H1 (cell line): ENCODE data around the gene EXT2. TPM values are rescaled to one million over a fixed set of nuclear protein-coding genes. Genes with fewer than 3 reads are reported as not detected.

ENCODE experiments used
- CTCF ChIA-PET: fragments of 300-600 bp; sonication (Branson Sonifier 250); formaldehyde crosslinking; loops from one replicate; lab custom pipeline; 2021; ENCODE audit not compliant: partially characterized antibody; lab: Charles Lee
- POLR2A ChIA-PET: fragments of 300-600 bp; sonication (Branson Sonifier 250); formaldehyde crosslinking; loops from one replicate; lab custom pipeline; 2021; ENCODE audit warnings: inconsistent platforms; ENCODE audit not compliant: partially characterized antibody; lab: Charles Lee
- DNase-seq, 2 experiments: peaks; one replicate each; pipeline versions ENCODE4 v3.0.0 to v3.0.0-alpha.2; 2010 to 2022; ENCODE audit warnings: low spot score in 2 of 2, low read depth in 1 of 2, mixed read lengths in 1 of 2
- FAIRE-seq: peaks from 2 replicates; lab custom pipeline; 2011; peaks lifted over from hg19 to GRCh38; lab: Jason Lieb, UNC
- H2AFZ ChIP-seq: 2 replicates; pipeline ENCODE4 v1.8.1; 2012; ENCODE audit warnings: low read length, inconsistent platforms
- H2AK5ac ChIP-seq: 2 replicates; pipeline ENCODE4 v1.6.1; 2013; ENCODE audit warnings: low read depth, low read length
- H2BK120ac ChIP-seq: replicated peaks from 2 replicates; pipeline ENCODE3; 2013; ENCODE audit warnings: low read depth, low read length, inconsistent platforms
- H2BK12ac ChIP-seq: 2 replicates; pipeline ENCODE4 v1.6.1; 2013; ENCODE audit warnings: low read depth, low read length
- H2BK15ac ChIP-seq: 2 replicates; pipeline ENCODE4 v1.6.1; 2013; ENCODE audit warnings: low read length
- H2BK20ac ChIP-seq: 2 replicates; pipeline ENCODE4 v1.6.1; 2013; ENCODE audit warnings: low read length
- H2BK5ac ChIP-seq: 2 replicates; pipeline ENCODE4 v1.6.1; 2013; ENCODE audit warnings: low read depth, low read length
- H3K14ac ChIP-seq: 2 replicates; pipeline ENCODE4 v1.6.1; 2013; ENCODE audit warnings: inconsistent platforms; ENCODE audit not compliant: insufficient read length
- H3K18ac ChIP-seq: 2 replicates; pipeline ENCODE4 v1.6.1; 2013; ENCODE audit warnings: low read length; ENCODE audit errors: extremely low read depth
- H3K23ac ChIP-seq: 2 replicates; pipeline ENCODE4 v1.6.1; 2013; ENCODE audit warnings: inconsistent platforms; ENCODE audit not compliant: insufficient read length
- H3K23me2 ChIP-seq: 2 replicates; pipeline ENCODE4 v1.6.1; 2013; ENCODE audit warnings: low read depth, low read length
- H3K27ac ChIP-seq: 2 replicates; pipeline ENCODE4 v1.6.1; 2011; ENCODE audit warnings: low read depth, low read length, inconsistent platforms
- H3K27me3 ChIP-seq, 4 experiments: replicated peaks in 1 of 4; 1 replicate in 1 of 4; 2 replicates in 3 of 4; pipeline versions ENCODE4 v1.6.1 to v1.8.1; 2011 to 2013; ENCODE audit warnings: low read length in 3 of 4, mild to moderate bottlenecking in 3 of 4, inconsistent platforms in 2 of 4, mixed read lengths in 2 of 4, moderate library complexity in 1 of 4; ENCODE audit not compliant: control insufficient read depth in 3 of 4, insufficient read depth in 3 of 4; ENCODE audit errors: extremely low read depth in 1 of 4
- H3K36me3 ChIP-seq, 4 experiments: 2 replicates each; pipeline versions ENCODE4 v1.6.1 to v1.8.1; 2011 to 2013; ENCODE audit warnings: mild to moderate bottlenecking in 4 of 4, low read length in 3 of 4, moderate library complexity in 2 of 4, control low read depth in 1 of 4, inconsistent platforms in 1 of 4; ENCODE audit not compliant: insufficient read depth in 4 of 4, control insufficient read depth in 2 of 4
- H3K4ac ChIP-seq: replicated peaks from 2 replicates; pipeline ENCODE3; 2013; ENCODE audit warnings: low read length, low read depth, mixed read lengths, inconsistent platforms; ENCODE audit not compliant: insufficient read length
- H3K4me1 ChIP-seq, 4 experiments: replicated peaks in 1 of 4; 1 replicate in 1 of 4; 2 replicates in 3 of 4; pipeline versions ENCODE4 v1.6.1 to v1.8.1; 2011 to 2013; ENCODE audit warnings: low read length in 3 of 4, inconsistent platforms in 2 of 4, mixed read lengths in 1 of 4; ENCODE audit not compliant: insufficient read depth in 4 of 4, control insufficient read depth in 3 of 4
- H3K4me2 ChIP-seq, 2 experiments: 2 replicates each; pipeline versions ENCODE4 v1.6.1 to v1.8.1; 2011 to 2013; ENCODE audit warnings: low read depth in 2 of 2, low read length in 2 of 2, control low read depth in 1 of 2, inconsistent platforms in 1 of 2, mild to moderate bottlenecking in 1 of 2; ENCODE audit not compliant: insufficient read depth in 1 of 2
- H3K4me3 ChIP-seq, 4 experiments: fragments of 200-600, 300-600 bp in 1 of 4; sonication (generic), shearing (Covaris generic), sonication (Bioruptor Twin) in 1 of 4; 2 replicates each; pipeline versions ENCODE4 v1.5.1 to v1.8.1; 2011 to 2016; ENCODE audit warnings: low read length in 4 of 4, low read depth in 3 of 4, control low read depth in 2 of 4, inconsistent platforms in 2 of 4, mild to moderate bottlenecking in 2 of 4, mixed read lengths in 1 of 4, moderate library complexity in 1 of 4; ENCODE audit not compliant: insufficient read depth in 2 of 4; ENCODE audit errors: extremely low read depth in 1 of 4
- H3K56ac ChIP-seq: replicated peaks from 2 replicates; pipeline ENCODE3; 2013; ENCODE audit warnings: low read depth, mild to moderate bottlenecking, mixed read lengths, low read length, inconsistent platforms; ENCODE audit not compliant: insufficient read length
- H3K79me1 ChIP-seq: 2 replicates; pipeline ENCODE4 v1.6.1; 2013; ENCODE audit warnings: low read depth, low read length, control low read depth
- H3K79me2 ChIP-seq, 2 experiments: 2 replicates each; pipeline versions ENCODE4 v1.6.1 to v1.8.1; 2012 to 2013; ENCODE audit warnings: low read length in 2 of 2, mild to moderate bottlenecking in 2 of 2, inconsistent platforms in 1 of 2; ENCODE audit not compliant: insufficient read depth in 2 of 2, control insufficient read depth in 1 of 2
- H3K9ac ChIP-seq, 4 experiments: replicated peaks in 1 of 4; 1 replicate in 1 of 4; 2 replicates in 3 of 4; pipeline versions ENCODE4 v1.6.1 to v1.8.1; 2011 to 2013; ENCODE audit warnings: low read depth in 3 of 4, low read length in 3 of 4, control low read depth in 2 of 4, mild to moderate bottlenecking in 2 of 4, moderate library complexity in 2 of 4, inconsistent platforms in 1 of 4; ENCODE audit errors: extremely low read depth in 1 of 4
- H3K9me3 ChIP-seq, 2 experiments: 2 replicates each; pipeline versions ENCODE4 v1.6.1 to v1.8.1; 2012 to 2013; ENCODE audit warnings: mild to moderate bottlenecking in 2 of 2, moderate library complexity in 2 of 2, control low read depth in 1 of 2, inconsistent platforms in 1 of 2, low read depth in 1 of 2, low read length in 1 of 2, mixed read lengths in 1 of 2; ENCODE audit not compliant: insufficient read depth in 2 of 2
- H4K20me1 ChIP-seq, 2 experiments: replicated peaks in 1 of 2; 2 replicates each; pipeline versions ENCODE3 to v1.8.1; 2011 to 2013; ENCODE audit warnings: inconsistent platforms in 2 of 2, low read length in 2 of 2, mild to moderate bottlenecking in 1 of 2; ENCODE audit not compliant: insufficient read depth in 2 of 2, control insufficient read depth in 1 of 2
- H4K5ac ChIP-seq: 2 replicates; pipeline ENCODE4 v1.6.1; 2013; ENCODE audit warnings: low read length, low read depth, mixed read lengths, inconsistent platforms; ENCODE audit not compliant: insufficient read length
- H4K8ac ChIP-seq: 2 replicates; pipeline ENCODE4 v1.8.0; 2013; ENCODE audit warnings: mild to moderate bottlenecking, moderate library complexity, low read length, inconsistent platforms; ENCODE audit not compliant: insufficient read depth; ENCODE audit errors: extremely low read depth
- H4K91ac ChIP-seq: replicated peaks from 2 replicates; pipeline ENCODE3; 2013; ENCODE audit warnings: low read length, mixed read lengths, inconsistent platforms; ENCODE audit not compliant: insufficient read length
- CHD2 ChIP-seq: IDR thresholded peaks from 2 replicates; pipeline ENCODE4 v1.6.1; 2012; ENCODE audit warnings: low read length, improper control_type of control experiment
- CTCF ChIP-seq, 3 experiments: IDR thresholded peaks; 1 replicate in 2 of 3; 2 replicates in 1 of 3; pipeline versions ENCODE4 v1.5.1 to v1.6.1; 2011; ENCODE audit warnings: low read length in 3 of 3, mild to moderate bottlenecking in 3 of 3, inconsistent platforms in 2 of 3, low read depth in 1 of 3, moderate library complexity in 1 of 3; ENCODE audit not compliant: insufficient read depth in 1 of 3; ENCODE audit errors: control extremely low read depth in 1 of 3
- EZH2 ChIP-seq: fragments of 200-600 bp; sonication (generic); IDR thresholded peaks from 2 replicates; pipeline ENCODE4 v1.7.1; 2012; ENCODE audit warnings: low read depth, mild to moderate bottlenecking, moderate library complexity, low read length, inconsistent platforms; ENCODE audit not compliant: severe bottlenecking
- JUND ChIP-seq: IDR thresholded peaks from 2 replicates; pipeline ENCODE4 v1.6.1; 2011; ENCODE audit warnings: mild to moderate bottlenecking, improper control_type of control experiment, low read length
- POLR2AphosphoS5 ChIP-seq: IDR thresholded peaks from 2 replicates; pipeline ENCODE4 v1.6.1; 2011; ENCODE audit warnings: low read depth, low read length
- SAP30 ChIP-seq: fragments of 300-600 bp; sonication (generic); IDR thresholded peaks from 2 replicates; pipeline ENCODE4 v1.7.1; 2012; ENCODE audit warnings: low read length, moderate library complexity, mild to moderate bottlenecking, inconsistent platforms; ENCODE audit not compliant: insufficient read depth, insufficient replicate concordance
- SIN3A ChIP-seq, 2 experiments: IDR thresholded peaks in 1 of 2; conservative IDR thresholded peaks in 1 of 2; 2 replicates each; pipeline ENCODE4 v1.6.1; 2011 to 2012; ENCODE audit warnings: low read length in 2 of 2, improper control_type of control experiment in 1 of 2, low read depth in 1 of 2, mild to moderate bottlenecking in 1 of 2
- SP2 ChIP-seq: IDR thresholded peaks from 2 replicates; pipeline ENCODE4 v1.6.1; 2012; ENCODE audit warnings: mild to moderate bottlenecking, low read length, inconsistent platforms
- TAF7 ChIP-seq: optimal IDR thresholded peaks from 2 replicates; pipeline ENCODE3; 2011; ENCODE audit warnings: low read depth, mild to moderate bottlenecking, inconsistent platforms, low read length, moderate library complexity, borderline replicate concordance
- TCF12 ChIP-seq: IDR thresholded peaks from 2 replicates; pipeline ENCODE4 v1.6.1; 2011; ENCODE audit warnings: low read depth, mild to moderate bottlenecking, low read length
- WGBS, 2 experiments: shearing (Covaris generic) in 1 of 2; methylation state at CpG; one replicate each; pipeline versions ENCODE4 v1.1.6 to v1.1.7; 2013 to 2015; ENCODE audit warnings: low lambda C conversion rate in 2 of 2, mixed read lengths in 2 of 2, inconsistent platforms in 1 of 2, low coverage in 1 of 2, missing lambda C conversion rate in 1 of 2; ENCODE audit not compliant: insufficient replicate concordance in 2 of 2, insufficient coverage in 1 of 2, insufficient read length in 1 of 2; ENCODE audit errors: extremely low coverage in 1 of 2, missing lambda C conversion rate in 1 of 2; 5-methylcytosine and 5-hydroxymethylcytosine counted together
- polyA plus RNA-seq, 7 experiments: library from polyadenylated mRNA; depleted of rRNA in 3 of 7; stranded (reverse) in 5 of 7; unstranded in 2 of 7; fragments of >200 nt in 5 of 7; fragments of 200-250 nt in 2 of 7; gene quantifications; 1 replicate in 5 of 7; 2 replicates in 1 of 7; 4 replicates in 1 of 7; pipeline versions ENCODE4 v1.2.1 to v1.2.3, GENCODE V29; 2011 to 2013; ENCODE audit warnings: missing spikeins in 2 of 7, mixed read lengths in 2 of 7
- total RNA-seq: library from RNA; stranded (reverse); fragmentation: NEBNext Ultra II Directional; extraction: Animal tissue kit (Norgen Biotek cat#: 25700); gene quantifications from 2 replicates; pipeline ENCODE4 v1.2.1, GENCODE V29; 2021

The EXT2 gene
- total and polyA plus RNA-seq, 2 of the 8 experiments (the other 6 are each of a cell fraction or from before 2014, with no cell fraction given), result 29.8 to 42.8 TPM

- no peaks in the 10 kb centered on the region for H3K23me2 ChIP-seq
- H3K79me1 ChIP-seq, result no peaks in the 10 kb centered on the region; the same call in 1 of the 2 replicates
- no peak overlapping the region for H2BK20ac ChIP-seq
- no peak overlapping the region for H4K5ac ChIP-seq
- H3K27ac ChIP-seq, result no peak overlapping the region
- TF ChIP-seq SP2, result no peak
- no peak for TF ChIP-seq TCF12
- no peak for TF ChIP-seq CHD2
- no peak for TF ChIP-seq SAP30
- TF ChIP-seq CTCF (IDR thresholded peaks at IDR 0.05; ENCODE audit: control extremely low read depth in 1 of 3, insufficient read depth in 1 of 3, low read depth in 1 of 3, low read length in 3 of 3), result no peak
- no peak for TF ChIP-seq JUND
- no peak for TF ChIP-seq POLR2AphosphoS5
- no peak for TF ChIP-seq TAF7
- TF ChIP-seq EZH2, result no peak
- TF ChIP-seq SIN3A (conservative IDR thresholded peaks at IDR 0.05 in 1 of 2, IDR thresholded peaks at IDR 0.05 in 1 of 2; ENCODE audit: low read depth in 1 of 2, low read length in 2 of 2), result no peak
- TF ChIP-seq, all 59 proteins: peak for 0
- peaks cover 0 to 2% (median 0%) of the 10 kb centered on the region in 4 experiments; a peak in 1 of 7 replicates for H3K4me1 ChIP-seq
- H3K56ac ChIP-seq, result no peak overlapping the region
- H3K9ac ChIP-seq, result no peak overlapping the region
- no peak overlapping the region for H3K4me2 ChIP-seq
- H3K4me3 ChIP-seq, result no peak overlapping the region
- FAIRE-seq, result no peak
- no peak overlapping the region for H3K18ac ChIP-seq
- POLR2A ChIA-PET, result interaction anchor here (1.5 kb wide), 1 partner anchor 12 kb away, joined by 3 read pairs; no protein-coding TSS in a partner anchor
- no peak overlapping the region for H3K14ac ChIP-seq
- peaks cover 0 to 11% (median 3%) of the 10 kb centered on the region in 4 experiments; a peak in 4 of 8 replicates for H3K36me3 ChIP-seq
- no peak overlapping the region for H2BK12ac ChIP-seq
- H2BK5ac ChIP-seq, result no peak overlapping the region
- H2BK120ac ChIP-seq, result no peak overlapping the region
- no peak overlapping the region for H4K8ac ChIP-seq
- H3K9me3 ChIP-seq, result no peaks in the 10 kb centered on the region
- no peak overlapping the region for H2AK5ac ChIP-seq
- DNase-seq, result no peak
- no peak overlapping the region for H3K23ac ChIP-seq
- no peak overlapping the region for H2BK15ac ChIP-seq
- H2AFZ ChIP-seq, result no peak overlapping the region
- no peak overlapping the region for H3K4ac ChIP-seq
- H3K79me2 ChIP-seq, result no peaks in the 10 kb centered on the region
- H4K20me1 ChIP-seq, result peaks cover 0 to 1% of the 10 kb centered on the region in 2 experiments
- H3K27me3 ChIP-seq, result peaks cover 0 to 1% (median 0%) of the 10 kb centered on the region in 4 experiments; a peak in 1 of 7 replicates
- H4K91ac ChIP-seq, result no peak overlapping the region
- CTCF ChIA-PET, result interaction anchor here (2.0 kb wide), 1 partner anchor 176 kb away, joined by 5 read pairs; no protein-coding TSS in a partner anchor
- 86% methylated on average over 3 of the region's 3 CpGs; no CpG with 5 or more reads in 1 of the 2 experiments for WGBS, 2 experiments
Observed at GRCh38 chr11:44113018-44113417, 17.5 kb downstream of the EXT2 start.
